B cell (primary cell): ENCODE measurements around the gene LLCFC1. TPM values are rescaled to one million over a fixed set of nuclear protein-coding genes. Genes with fewer than 3 reads are reported as not detected.

Source experiments
- ATAC-seq: fragments of 200-7000 bp; cut with Tn5 transposase; one replicate; pipeline ENCODE4 v1.10.0; 2021; ENCODE audit warnings: low read depth, mild to moderate bottlenecking, moderate number of reproducible peaks, moderate library complexity
- CTCF ChIA-PET: fragments of 350-600 bp; sonication (Branson Sonifier 250); formaldehyde crosslinking; loops from one replicate; lab custom pipeline; 2021; ENCODE audit warnings: antibody characterized with exemption, inconsistent platforms; lab: Charles Lee
- POLR2A ChIA-PET: fragments of 350-600 bp; sonication (Branson Sonifier 250); formaldehyde crosslinking; loops from one replicate; lab custom pipeline; 2021; ENCODE audit warnings: antibody characterized with exemption; lab: Charles Lee
- DNase-seq: peaks from one replicate; pipeline ENCODE4 v3.0.0; 2013
- H2AFZ ChIP-seq: 2 replicates; pipeline ENCODE4 v1.6.1; 2012; ENCODE audit warnings: mild to moderate bottlenecking, low read depth, low read length; ENCODE audit not compliant: insufficient read depth, poor library complexity, severe bottlenecking
- H3K27ac ChIP-seq, 2 donors: 1 replicate in 1 of 2; 2 replicates in 1 of 2; pipeline ENCODE4 v1.5.1; 2012 to 2013; ENCODE audit warnings: low read length in 2 of 2, mild to moderate bottlenecking in 2 of 2, moderate library complexity in 1 of 2
- H3K27me3 ChIP-seq, 4 experiments: fragments of 200-600 bp in 1 of 4; sonication (generic) in 1 of 4; replicated peaks in 1 of 4; 1 replicate in 2 of 4; 2 replicates in 2 of 4; pipeline versions ENCODE4 v1.6.1 to v1.7.0; 2013 to 2016; ENCODE audit warnings: low read length in 3 of 4, mild to moderate bottlenecking in 2 of 4, mixed read lengths in 1 of 4, moderate library complexity in 1 of 4; ENCODE audit not compliant: insufficient read depth in 4 of 4, control insufficient read depth in 3 of 4; ENCODE audit errors: control extremely low read depth in 1 of 4
- H3K36me3 ChIP-seq, 2 experiments: replicated peaks in 1 of 2; 1 replicate in 1 of 2; 2 replicates in 1 of 2; pipeline versions ENCODE4 v1.6.1 to v1.7.1; 2013; ENCODE audit warnings: low read length in 1 of 2; ENCODE audit not compliant: insufficient read depth in 2 of 2, control insufficient read depth in 1 of 2; ENCODE audit errors: control extremely low read depth in 1 of 2, extremely low read depth in 1 of 2
- H3K4me1 ChIP-seq, 2 donors: fragments of 200-600 bp in 1 of 2; sonication (generic) in 1 of 2; 1 replicate in 1 of 2; 2 replicates in 1 of 2; pipeline versions ENCODE4 v1.5.1 to v1.6.1; 2013 to 2017; ENCODE audit warnings: low read length in 2 of 2; ENCODE audit not compliant: control insufficient read depth in 2 of 2, insufficient read depth in 2 of 2
- H3K4me2 ChIP-seq: replicated peaks from 2 replicates; pipeline ENCODE3; 2012; ENCODE audit warnings: mild to moderate bottlenecking, low read depth, low read length; ENCODE audit not compliant: poor library complexity, severe bottlenecking
- H3K4me3 ChIP-seq, 5 experiments: fragments of 200-600 bp in 1 of 5; sonication (generic) in 1 of 5; 1 replicate in 3 of 5; 2 replicates in 2 of 5; pipeline versions ENCODE4 v1.5.1 to v1.7.0; 2011 to 2016; ENCODE audit warnings: low read length in 4 of 5, mild to moderate bottlenecking in 4 of 5, low read depth in 2 of 5, control low read depth in 1 of 5, moderate library complexity in 1 of 5; ENCODE audit not compliant: insufficient read depth in 1 of 5; ENCODE audit errors: control extremely low read depth in 1 of 5, extremely low read depth in 1 of 5
- H3K79me2 ChIP-seq: fragments of 200-600 bp; sonication (generic); one replicate; pipeline ENCODE4 v1.6.0; 2016; ENCODE audit warnings: low read length; ENCODE audit not compliant: control insufficient read depth, insufficient read depth
- H3K9ac ChIP-seq: fragments of 200-600 bp; sonication (generic); 2 replicates; pipeline ENCODE4 v1.6.1; 2017; ENCODE audit warnings: mild to moderate bottlenecking, low read length, moderate library complexity
- H3K9me3 ChIP-seq, 3 donors: one replicate each; pipeline versions ENCODE4 v1.6.1 to v1.7.1; 2013; ENCODE audit warnings: low read length in 2 of 3; ENCODE audit not compliant: control insufficient read depth in 2 of 3, insufficient read depth in 1 of 3; ENCODE audit errors: control extremely low read depth in 1 of 3
- H4K20me1 ChIP-seq: 2 replicates; pipeline ENCODE4 v1.6.0; 2012; ENCODE audit warnings: mild to moderate bottlenecking, low read length; ENCODE audit not compliant: insufficient read depth, control insufficient read depth, poor library complexity, severe bottlenecking
- H3K27ac Mint-ChIP-seq: one replicate; pipeline ENCODE4 v1.8.0; 2021; ENCODE audit warnings: mixed read lengths
- H3K27me3 Mint-ChIP-seq: one replicate; pipeline ENCODE4 v1.8.0; 2021; ENCODE audit warnings: mixed read lengths
- H3K4me1 Mint-ChIP-seq: one replicate; pipeline ENCODE4 v1.8.0; 2021; ENCODE audit warnings: mixed read lengths
- H3K4me3 Mint-ChIP-seq: one replicate; pipeline ENCODE4 v1.8.0; 2021; ENCODE audit warnings: mixed read lengths
- H3K9me3 Mint-ChIP-seq: one replicate; pipeline ENCODE4 v1.8.0; 2022; ENCODE audit warnings: mixed read lengths; ENCODE audit not compliant: insufficient read depth
- CTCF ChIP-seq: fragments of 200-600 bp; IDR thresholded peaks from one replicate; pipeline ENCODE4 v1.8.0; 2022; ENCODE audit warnings: antibody characterized with exemption, mild to moderate bottlenecking
- EZH2 ChIP-seq: IDR thresholded peaks from 2 replicates; pipeline ENCODE4 v1.6.1; 2012; ENCODE audit warnings: borderline replicate concordance, low read depth, mild to moderate bottlenecking, moderate library complexity, low read length; ENCODE audit not compliant: insufficient read depth, poor library complexity, severe bottlenecking
- WGBS: methylation state at CpG from one replicate; pipeline ENCODE4 v1.1.5; 2013; ENCODE audit warnings: missing lambda C conversion rate; ENCODE audit not compliant: insufficient coverage; 5-methylcytosine and 5-hydroxymethylcytosine counted together
- intact Hi-C: fragments of 100-400 bp; cut with micrococcal nuclease; formaldehyde crosslinking; loops from one replicate; pipeline ENCODE4 v1.10.0; 2022
- polyA plus RNA-seq: library from polyadenylated mRNA; depleted of rRNA; stranded (reverse); fragments of >200 nt; gene quantifications from 2 replicates; pipeline ENCODE4 v1.2.3, GENCODE V29; 2012
- total RNA-seq, 2 donors: library from RNA; stranded (reverse); fragments of 120-200 nt in 1 of 2; gene quantifications; 1 replicate in 1 of 2; 2 replicates in 1 of 2; pipeline versions ENCODE4 v1.2.3 to v1.2.4, GENCODE V29; 2013 to 2022

The LLCFC1 gene
- total and polyA plus RNA-seq, 2 donors (not counting 1 experiment from before 2014, with no cell fraction given): not detected

- no peaks in the 10 kb centered on the region for H3K9me3 ChIP-seq
- H3K4me3 ChIP-seq: no peak overlapping the region
- no peak overlapping the region for H3K4me2 ChIP-seq
- TF ChIP-seq CTCF (no peak), EZH2 (no peak)
- H3K27ac ChIP-seq: no peak overlapping the region
- H4K20me1 ChIP-seq: no peaks in the 10 kb centered on the region
- no peaks in the 10 kb centered on the region for H3K4me1 Mint-ChIP-seq
- H3K9ac ChIP-seq: no peak overlapping the region
- H3K36me3 ChIP-seq: no peaks in the 10 kb centered on the region
- peaks cover 0 to 6% (median 2%) of the 10 kb centered on the region in 4 experiments for H3K27me3 ChIP-seq
- H2AFZ ChIP-seq: no peak overlapping the region
- H3K79me2 ChIP-seq: no peaks in the 10 kb centered on the region
- CTCF ChIA-PET: no interaction called here
- H3K27me3 Mint-ChIP-seq: peaks cover 40% of the 10 kb centered on the region
- H3K4me1 ChIP-seq: no peaks in the 10 kb centered on the region
- H3K9me3 Mint-ChIP-seq: no peaks in the 10 kb centered on the region
- DNase-seq (no peak), ATAC-seq (no peak)
- no peak overlapping the region for H3K4me3 Mint-ChIP-seq
- H3K27ac Mint-ChIP-seq: no peak overlapping the region
- intact Hi-C loops: no loop called here
- WGBS: no CpG with 5 or more reads among the region's 3 CpGs
- POLR2A ChIA-PET: no interaction called here
Observed at GRCh38 chr7:142896741-142897379, 42.4 kb upstream of the LLCFC1 start.

- no peak overlapping the region for H3K4me3 ChIP-seq
- no peak overlapping the region for H2AFZ ChIP-seq
- no peaks in the 10 kb centered on the region for H3K4me1 Mint-ChIP-seq
- H3K36me3 ChIP-seq: no peaks in the 10 kb centered on the region
- no peaks in the 10 kb centered on the region for H3K4me1 ChIP-seq
- ChIA-PET CTCF (interaction anchor here (0.8 to 0.9 kb wide), 2 partner anchors 16 to 317 kb away, joined by 3 to 6 read pairs; no protein-coding TSS in a partner anchor), POLR2A (no interaction called here)
- H3K27me3 ChIP-seq: peaks cover 0 to 6% (median 2%) of the 10 kb centered on the region in 4 experiments
- H3K27ac ChIP-seq: no peak overlapping the region
- DNase-seq (no peak), ATAC-seq (no peak)
- no peak overlapping the region for H3K4me2 ChIP-seq
- peaks cover 40% of the 10 kb centered on the region for H3K27me3 Mint-ChIP-seq
- WGBS: 89% methylated on average over 7 of the region's 7 CpGs
- no peaks in the 10 kb centered on the region for H3K9me3 ChIP-seq
- H4K20me1 ChIP-seq: no peaks in the 10 kb centered on the region
- H3K27ac Mint-ChIP-seq: no peak overlapping the region
- intact Hi-C loops: no loop called here
- no peaks in the 10 kb centered on the region for H3K79me2 ChIP-seq
- TF ChIP-seq CTCF (no peak), EZH2 (no peak)
- H3K4me3 Mint-ChIP-seq: no peak overlapping the region
- no peak overlapping the region for H3K9ac ChIP-seq
- H3K9me3 Mint-ChIP-seq: no peaks in the 10 kb centered on the region
Observed at GRCh38 chr7:142897691-142898090, 41.6 kb upstream of the LLCFC1 start.
